ENCODE results near the gene CTAGE6.
"Not testable (repeated sequence)": the region's sequence is repeated elsewhere in the genome, so short reads cannot be mapped to it uniquely, and the experiment has no call there.

Gene CTAGE6, protein sequence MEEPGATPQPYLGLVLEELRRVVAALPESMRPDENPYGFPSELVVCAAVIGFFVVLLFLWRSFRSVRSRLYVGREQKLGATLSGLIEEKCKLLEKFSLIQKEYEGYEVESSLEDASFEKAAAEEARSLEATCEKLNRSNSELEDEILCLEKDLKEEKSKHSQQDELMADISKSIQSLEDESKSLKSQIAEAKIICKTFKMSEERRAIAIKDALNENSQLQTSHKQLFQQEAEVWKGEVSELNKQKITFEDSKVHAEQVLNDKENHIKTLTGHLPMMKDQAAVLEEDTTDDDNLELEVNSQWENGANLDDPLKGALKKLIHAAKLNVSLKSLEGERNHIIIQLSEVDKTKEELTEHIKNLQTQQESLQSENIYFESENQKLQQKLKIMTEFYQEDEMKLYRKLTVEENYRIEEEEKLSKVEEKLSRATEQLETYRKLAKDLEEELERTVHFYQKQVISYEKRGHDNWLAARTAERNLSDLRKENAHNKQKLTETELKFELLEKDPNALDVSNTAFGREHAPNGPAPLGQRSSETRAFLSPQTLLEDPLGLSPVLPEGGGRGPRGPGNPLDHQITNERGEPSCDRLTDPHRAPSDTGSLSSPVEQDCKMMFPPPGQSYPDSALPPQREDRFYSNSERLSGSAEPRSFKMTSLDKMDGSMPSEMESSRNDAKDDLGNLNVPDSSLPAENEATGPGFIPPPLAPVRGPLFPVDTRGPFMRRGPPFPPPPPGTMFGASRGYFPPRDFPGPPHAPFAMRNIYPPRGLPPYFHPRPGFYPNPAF

GRCh38 chr7:143757596-143757995, at the start of gene CTAGE6:
Gene CTAGE6, minus strand, starts transcription at chr7:143757696. Its CDS starts 38 bp downstream, at chr7:143757658.
- not testable (repeated sequence) for DNase-seq (ENCODE audit: low read depth in 2 of 2, low spot score in 1 of 2)

GRCh38 chr7:143806664-143807071, 49.2 kb upstream of the CTAGE6 start:
- DNase-seq (ENCODE audit: low read depth in 2 of 2, low spot score in 1 of 2), result not testable (repeated sequence)

DNA sequence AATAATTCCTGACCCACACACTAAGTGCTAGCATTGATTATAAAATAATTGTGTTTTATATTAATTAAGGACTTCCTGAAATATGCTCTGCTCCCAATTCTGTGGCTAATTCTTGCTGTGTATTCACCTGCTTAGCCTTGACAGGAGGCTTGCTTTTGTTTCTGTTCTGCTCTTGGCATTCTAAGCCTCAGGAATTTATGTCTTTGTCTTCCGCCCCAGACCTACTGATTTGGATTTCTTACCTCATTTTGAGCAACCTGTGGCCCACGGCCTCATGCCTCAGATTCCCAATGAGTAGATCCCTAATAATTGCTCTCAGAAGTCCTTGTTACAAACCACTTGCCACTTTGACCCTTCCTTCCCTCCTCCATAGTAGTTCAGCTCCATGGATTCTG, 40.4 kb upstream of the CTAGE6 start:
- DNase-seq (ENCODE audit: low read depth in 2 of 2, low spot score in 1 of 2), result not testable (repeated sequence)

- not testable (repeated sequence) for DNase-seq (ENCODE audit: low read depth in 2 of 2, low spot score in 1 of 2)
Measured at GRCh38 chr7:143797119-143797895, 39.8 kb upstream of the CTAGE6 start.

- not testable (repeated sequence) for DNase-seq (ENCODE audit: low read depth in 2 of 2, low spot score in 1 of 2)
Measured at GRCh38 chr7:143795653-143796052, 38.2 kb upstream of the CTAGE6 start.

- not testable (repeated sequence) for DNase-seq (ENCODE audit: low read depth in 2 of 2, low spot score in 1 of 2)
Measured at GRCh38 chr7:143792633-143793032, 35.1 kb upstream of the CTAGE6 start.

- not testable (repeated sequence) for DNase-seq (ENCODE audit: low read depth in 2 of 2, low spot score in 1 of 2)
Measured at GRCh38 chr7:143785415-143786182, 28.1 kb upstream of the CTAGE6 start.

DNA sequence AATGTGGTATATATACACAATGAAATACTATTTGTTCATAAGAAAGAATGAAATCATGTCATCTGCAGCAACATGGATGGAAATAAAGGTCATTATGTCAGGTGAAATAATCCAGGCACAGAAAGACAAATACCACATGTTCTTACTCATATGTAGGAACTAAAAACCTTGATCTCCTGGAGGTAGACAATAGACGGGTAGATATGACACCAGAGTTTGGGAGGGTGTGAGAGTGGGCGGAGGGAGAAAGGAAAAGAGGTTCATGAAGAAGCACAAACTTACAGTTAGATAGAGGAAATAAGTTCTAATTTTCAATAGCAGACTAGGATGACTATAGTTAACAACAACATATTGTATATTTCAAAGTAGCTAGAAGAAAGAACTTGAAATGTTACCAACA, 22.1 kb upstream of the CTAGE6 start:
- DNase-seq (ENCODE audit: low read depth in 2 of 2, low spot score in 1 of 2), result not testable (repeated sequence)

DNA sequence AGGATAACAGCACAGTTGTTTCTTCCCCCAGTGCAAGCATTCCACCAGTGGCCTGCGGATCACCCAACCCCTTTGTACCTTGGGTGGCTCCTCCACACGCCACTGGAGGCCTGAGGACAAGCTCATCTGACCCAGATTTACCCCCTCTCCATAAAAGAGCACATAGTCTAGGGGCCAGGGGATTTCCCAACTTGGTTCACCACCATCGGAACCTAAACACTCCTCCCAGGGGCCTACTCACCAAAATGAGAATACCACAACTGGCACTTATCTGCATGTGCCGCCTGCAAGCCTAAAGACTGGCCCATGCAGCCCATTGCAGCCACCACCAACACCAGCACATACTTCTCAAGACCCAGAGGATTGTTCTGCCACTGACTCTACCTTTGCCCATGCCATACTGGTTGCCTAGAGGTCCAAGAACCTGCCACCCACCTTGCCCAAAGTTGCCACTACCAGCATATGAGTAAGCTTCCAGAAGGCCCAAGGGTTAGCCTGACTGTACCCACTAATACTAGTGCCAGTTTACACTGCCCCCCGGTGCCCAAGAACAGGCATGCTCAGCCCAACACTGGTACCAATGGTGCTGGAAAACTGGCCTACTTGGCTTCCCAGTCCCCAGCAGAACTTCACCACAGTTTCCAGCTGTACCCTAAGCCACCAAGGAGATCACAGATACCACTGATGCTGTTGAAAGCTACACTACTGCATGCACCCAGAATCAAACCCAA, 15.4 kb upstream of the CTAGE6 start:
- DNase-seq (ENCODE audit: low read depth in 2 of 2, low spot score in 1 of 2), result not testable (repeated sequence)

DNA sequence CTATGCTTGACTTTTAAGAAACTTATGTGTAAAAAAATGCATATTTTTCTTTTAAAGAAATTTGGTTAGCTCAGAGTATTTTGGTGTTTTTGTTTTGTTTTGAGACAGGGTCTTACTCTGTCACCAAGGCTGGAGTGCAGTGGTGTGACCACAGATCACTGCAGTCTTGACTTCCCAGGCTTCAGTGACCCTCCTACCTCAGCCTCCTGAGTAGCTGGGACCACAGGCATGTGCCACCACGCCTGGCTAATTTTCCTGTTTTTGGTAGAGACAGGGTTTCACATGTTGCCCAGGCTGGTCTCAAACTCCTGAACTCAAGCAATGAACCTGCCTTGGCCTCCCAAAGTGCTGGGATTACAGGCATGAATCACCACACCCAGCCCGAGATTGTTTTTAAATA, 10.0 kb upstream of the CTAGE6 start:
- not testable (repeated sequence) for DNase-seq (ENCODE audit: low read depth in 2 of 2, low spot score in 1 of 2)

GRCh38 chr7:143765678-143766077, 8.2 kb upstream of the CTAGE6 start:
- DNase-seq (ENCODE audit: low read depth in 2 of 2, low spot score in 1 of 2), result not testable (repeated sequence)

DNA sequence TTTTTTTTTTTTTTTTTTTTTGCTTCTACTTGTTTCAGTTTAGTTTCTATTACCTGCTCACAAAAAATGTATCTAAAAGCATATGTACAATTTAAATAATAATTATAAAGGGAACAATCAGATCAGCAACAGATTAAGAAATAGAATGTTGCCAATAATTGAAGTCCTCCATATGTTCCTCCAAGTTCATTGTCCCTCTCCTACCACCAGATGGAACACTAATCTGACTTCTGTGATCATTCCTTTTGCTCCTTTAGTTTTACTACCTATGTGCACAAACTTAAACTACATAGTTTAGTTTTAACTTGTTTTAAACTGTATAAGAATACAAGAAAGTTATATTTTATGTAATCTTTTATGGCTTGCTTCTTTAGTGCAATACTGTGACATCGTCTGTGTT, 5.6 kb upstream of the CTAGE6 start:
- not testable (repeated sequence) for DNase-seq (ENCODE audit: low read depth in 2 of 2, low spot score in 1 of 2)

DNA sequence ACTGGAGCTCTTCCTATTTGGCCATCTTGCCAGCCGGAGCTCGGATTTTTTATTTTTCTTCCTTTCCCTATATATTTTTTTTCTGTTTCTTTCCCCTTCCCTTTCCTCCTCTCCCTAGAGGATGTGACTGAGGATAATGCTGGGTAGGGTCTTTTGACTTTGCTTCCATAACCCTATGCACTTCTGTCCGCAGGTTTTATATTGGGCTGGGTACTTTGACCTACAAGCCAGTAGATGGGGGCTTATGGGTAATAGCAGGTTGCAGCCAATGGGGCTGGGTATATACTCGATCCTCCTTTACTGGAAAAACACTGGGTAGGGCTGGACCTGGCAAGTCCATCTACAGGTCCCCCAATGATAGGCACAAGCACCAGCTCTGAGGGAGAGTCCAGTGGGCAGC, 12.2 kb downstream of the CTAGE6 start:
- DNase-seq (ENCODE audit: low read depth in 2 of 2, low spot score in 1 of 2), result not testable (repeated sequence)

DNA sequence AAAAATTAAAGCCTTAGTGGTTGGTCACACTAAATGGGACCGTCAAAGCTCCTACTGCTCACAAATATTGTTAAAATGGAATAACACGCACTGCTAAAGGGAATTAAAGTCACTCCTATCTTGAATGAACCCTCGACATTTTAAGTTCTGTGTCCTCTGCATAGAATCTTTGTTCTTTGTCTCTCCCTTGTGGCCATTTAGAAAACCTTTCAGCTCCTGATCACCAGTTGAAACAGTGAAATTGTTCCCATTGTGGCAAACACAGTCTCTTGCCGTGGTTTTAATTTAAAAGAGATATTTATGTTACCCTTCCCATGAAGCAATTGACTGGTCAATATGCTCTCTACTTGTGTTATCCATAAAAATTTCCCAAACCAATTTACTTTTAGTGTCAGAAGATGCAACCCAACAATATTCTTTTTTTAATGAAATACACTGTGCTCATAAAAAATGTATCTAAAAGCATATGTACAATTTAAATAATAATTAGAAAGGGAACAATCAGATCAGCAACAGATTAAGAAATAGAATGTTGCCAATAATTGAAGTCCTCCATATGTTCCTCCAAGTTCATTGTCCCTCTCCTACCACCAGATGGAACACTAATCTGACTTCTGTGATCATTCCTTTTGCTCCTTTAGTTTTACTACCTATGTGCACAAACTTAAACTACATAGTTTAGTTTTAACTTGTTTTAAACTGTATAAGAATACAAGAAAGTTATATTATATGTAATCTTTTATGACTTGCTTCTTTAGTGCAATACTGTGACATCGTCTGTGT, 20.3 kb downstream of the CTAGE6 start:
- DNase-seq (ENCODE audit: low read depth in 2 of 2, low spot score in 1 of 2), result not testable (repeated sequence)

- no peak for DNase-seq (ENCODE audit: low read depth in 2 of 2, low spot score in 1 of 2)
Measured at GRCh38 chr7:143735962-143736361, 21.5 kb downstream of the CTAGE6 start.

- no peak for DNase-seq (ENCODE audit: low read depth in 2 of 2, low spot score in 1 of 2)
Measured at GRCh38 chr7:143733876-143734275, 23.6 kb downstream of the CTAGE6 start.

GRCh38 chr7:143728333-143728862, 29.1 kb downstream of the CTAGE6 start:
- no peak for DNase-seq (ENCODE audit: low read depth in 2 of 2, low spot score in 1 of 2)

DNA sequence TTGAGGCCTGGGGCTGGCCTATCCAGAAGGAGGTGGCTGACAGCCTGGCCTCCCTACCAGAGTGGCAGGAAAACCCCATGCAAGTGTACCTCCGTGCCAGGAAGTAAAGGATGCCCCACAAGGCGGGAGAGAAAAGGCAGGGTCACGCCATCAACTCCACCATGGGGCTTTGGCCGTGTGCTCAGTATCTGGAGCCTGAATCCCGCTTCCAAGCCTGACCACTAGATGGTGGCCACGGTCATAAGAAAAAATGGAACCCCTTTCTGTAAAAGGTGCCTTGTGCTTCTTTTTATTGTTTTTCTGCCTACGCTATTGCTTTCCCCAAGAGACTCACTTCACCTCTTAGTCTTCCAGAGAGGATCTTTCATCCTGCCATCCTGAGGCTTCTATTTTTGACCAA, 29.9 kb downstream of the CTAGE6 start:
- DNase-seq (ENCODE audit: low read depth in 2 of 2, low spot score in 1 of 2), result not testable (repeated sequence)

DNA sequence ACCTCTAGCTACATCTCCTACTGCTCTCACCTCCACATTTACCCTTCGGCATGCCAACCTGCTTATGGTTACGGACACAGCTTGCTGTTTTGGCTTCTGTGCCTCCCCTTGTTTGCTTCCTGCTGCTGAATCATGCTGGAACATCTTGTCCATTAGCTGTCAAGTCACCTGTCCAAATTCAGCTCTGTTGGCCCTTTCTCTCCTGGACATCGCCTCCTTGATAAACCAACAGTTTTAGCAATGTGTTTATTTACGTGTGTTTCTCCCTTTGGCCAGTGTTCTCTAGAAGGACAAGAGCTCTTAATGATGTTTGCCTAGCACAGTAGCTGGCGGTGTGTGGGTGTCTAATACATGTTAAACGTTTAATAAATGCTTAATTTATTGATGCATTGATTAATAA, 31.4 kb downstream of the CTAGE6 start:
- DNase-seq (ENCODE audit: low read depth in 2 of 2, low spot score in 1 of 2), result not testable (repeated sequence)
